Activated T-helper 17 cell treated with anti-CD3 and anti-CD28 coated beads, Interleukin-2, amount 50 U/mL, for 72 hours (primary cell): ENCODE results near the gene MED12. TPM values are rescaled to one million over a fixed set of nuclear protein-coding genes. Genes with fewer than 3 reads are reported as not detected.
A peak's percentile ranks its signal among the peaks of the same experiment; 100 is the strongest.
"Not testable (repeated sequence)": the region's sequence is repeated elsewhere in the genome, so short reads cannot be mapped to it uniquely, and the experiment has no call there.

ENCODE experiments used
- ATAC-seq: fragments of 150-1000 bp; cut with Tn5 transposase; replicated peaks from 2 replicates; pipeline ENCODE4 v1.10.0; 2021; ENCODE audit warnings: mild to moderate bottlenecking, moderate library complexity
- H3K27ac Mint-ChIP-seq: one replicate; pipeline ENCODE4 v1.8.0; 2022; ENCODE audit warnings: mixed read lengths
- H3K27me3 Mint-ChIP-seq: one replicate; pipeline ENCODE4 v1.8.0; 2022; ENCODE audit warnings: mixed read lengths
- H3K36me3 Mint-ChIP-seq: one replicate; pipeline ENCODE4 v1.8.0; 2022; ENCODE audit warnings: low read depth, mild to moderate bottlenecking, mixed read lengths
- H3K4me1 Mint-ChIP-seq: one replicate; pipeline ENCODE4 v1.8.0; 2022; ENCODE audit warnings: mixed read lengths
- H3K4me3 Mint-ChIP-seq: one replicate; pipeline ENCODE4 v1.8.0; 2022; ENCODE audit warnings: mild to moderate bottlenecking, mixed read lengths
- H3K9me3 Mint-ChIP-seq: one replicate; pipeline ENCODE4 v1.8.0; 2022; ENCODE audit warnings: mixed read lengths
- total RNA-seq, 2 donors: library from RNA; stranded (reverse); gene quantifications; one replicate each; pipeline ENCODE4 v1.2.3, GENCODE V29; 2022

The MED12 gene
- total RNA-seq, 2 donors from 2014 or later: 46.2 to 144 TPM

DNA sequence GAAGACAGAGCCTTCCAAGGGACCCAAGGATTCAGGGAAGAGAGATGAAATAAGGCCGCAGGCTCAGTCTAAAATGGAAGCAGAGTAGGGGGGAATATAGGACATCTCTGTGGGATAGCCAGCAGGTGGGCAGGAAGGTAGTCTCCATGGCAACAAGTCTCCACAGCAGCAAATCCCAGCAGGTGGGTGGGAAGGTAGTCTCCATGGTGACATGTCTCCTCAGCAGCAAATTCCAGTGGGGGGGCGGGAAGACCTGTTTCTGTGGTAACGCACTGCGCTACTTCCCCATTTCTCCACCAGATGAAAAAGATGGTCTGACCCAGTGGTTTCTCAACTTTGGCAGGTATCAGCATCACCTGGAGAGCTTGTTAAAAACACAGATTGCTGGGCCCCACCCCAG is 44.6 kb downstream of the MED12 start:
- H3K9me3 Mint-ChIP-seq: no peaks in the 10 kb centered on the region
- H3K36me3 Mint-ChIP-seq: peaks cover 21% of the 10 kb centered on the region
- no peak for ATAC-seq
- H3K27ac Mint-ChIP-seq: no peak overlapping the region
- H3K4me3 Mint-ChIP-seq: no peak overlapping the region
- no peaks in the 10 kb centered on the region for H3K4me1 Mint-ChIP-seq
- H3K27me3 Mint-ChIP-seq: no peaks in the 10 kb centered on the region

DNA sequence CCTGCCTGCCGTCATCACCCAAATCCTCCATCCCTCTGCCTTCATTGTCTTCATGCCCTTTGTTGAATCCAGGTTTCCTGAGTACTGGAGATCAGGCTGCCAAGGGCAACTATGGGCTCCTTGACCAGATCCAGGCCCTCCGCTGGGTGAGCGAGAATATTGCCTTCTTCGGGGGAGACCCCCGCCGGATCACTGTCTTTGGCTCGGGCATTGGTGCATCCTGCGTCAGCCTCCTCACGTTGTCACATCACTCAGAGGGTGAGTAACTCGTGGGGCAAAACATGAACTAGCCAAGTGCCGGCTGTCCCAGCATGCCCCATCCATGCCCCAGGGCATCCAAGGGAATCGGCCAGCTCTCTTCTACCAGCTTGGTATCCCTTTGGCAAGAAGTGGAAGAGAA is 45.7 kb downstream of the MED12 start:
- H3K4me3 Mint-ChIP-seq: no peak overlapping the region
- H3K27me3 Mint-ChIP-seq: no peaks in the 10 kb centered on the region
- peaks cover 13% of the 10 kb centered on the region for H3K36me3 Mint-ChIP-seq
- no peak for ATAC-seq
- no peaks in the 10 kb centered on the region for H3K4me1 Mint-ChIP-seq
- no peak overlapping the region for H3K27ac Mint-ChIP-seq
- H3K9me3 Mint-ChIP-seq: no peaks in the 10 kb centered on the region

DNA sequence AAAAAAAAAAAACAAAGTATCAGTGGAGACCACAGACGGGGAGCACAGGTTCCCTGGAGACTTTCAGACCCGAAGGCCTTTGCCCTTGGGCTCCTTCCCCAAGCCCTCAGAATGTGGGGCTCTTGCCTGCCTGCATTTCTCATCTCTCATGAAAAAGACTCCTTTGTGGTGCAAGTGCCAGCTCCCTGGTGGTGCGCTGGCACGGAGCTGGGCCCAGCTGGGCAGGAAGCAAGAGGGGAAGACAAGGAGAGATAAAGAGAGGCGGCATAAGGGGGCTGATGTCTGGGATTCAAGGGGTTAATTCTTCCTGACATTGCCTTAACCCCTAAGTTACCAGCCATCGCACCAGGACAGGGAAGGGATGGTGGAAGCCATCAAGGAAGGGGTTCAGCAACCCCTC is 48.1 kb downstream of the MED12 start:
- no peak overlapping the region for H3K27ac Mint-ChIP-seq
- ATAC-seq: no peak

DNA sequence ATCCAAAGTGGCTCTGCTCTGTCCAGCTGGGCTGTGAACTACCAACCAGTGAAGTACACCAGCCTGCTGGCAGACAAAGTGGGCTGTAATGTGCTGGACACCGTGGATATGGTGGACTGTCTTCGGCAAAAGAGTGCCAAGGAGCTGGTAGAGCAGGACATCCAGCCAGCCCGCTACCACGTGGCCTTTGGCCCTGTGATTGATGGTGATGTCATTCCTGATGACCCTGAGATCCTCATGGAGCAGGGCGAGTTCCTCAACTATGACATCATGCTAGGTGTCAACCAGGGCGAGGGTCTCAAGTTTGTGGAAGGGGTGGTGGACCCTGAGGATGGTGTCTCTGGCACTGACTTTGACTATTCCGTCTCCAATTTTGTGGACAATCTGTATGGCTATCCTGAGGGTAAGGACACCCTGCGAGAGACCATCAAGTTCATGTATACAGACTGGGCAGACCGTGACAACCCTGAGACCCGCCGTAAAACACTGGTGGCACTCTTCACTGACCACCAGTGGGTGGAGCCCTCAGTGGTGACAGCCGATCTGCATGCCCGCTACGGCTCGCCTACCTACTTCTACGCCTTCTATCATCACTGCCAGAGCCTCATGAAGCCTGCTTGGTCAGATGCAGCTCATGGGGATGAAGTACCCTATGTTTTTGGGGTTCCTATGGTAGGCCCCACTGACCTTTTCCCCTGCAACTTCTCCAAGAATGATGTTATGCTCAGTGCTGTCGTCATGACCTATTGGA is 48.8 kb downstream of the MED12 start:
- no peak for ATAC-seq
- Mint-ChIP-seq H3K27ac (no peak overlapping the region), H3K4me3 (no peak overlapping the region), H3K4me1 (no peaks in the 10 kb centered on the region), H3K36me3 (peaks cover 9% of the 10 kb centered on the region), H3K27me3 (no peaks in the 10 kb centered on the region), H3K9me3 (no peaks in the 10 kb centered on the region)

More for the DNA sequence above, 48.1 kb downstream of the MED12 start:
- no peaks in the 10 kb centered on the region for H3K27me3 Mint-ChIP-seq
- no peaks in the 10 kb centered on the region for H3K9me3 Mint-ChIP-seq
- H3K36me3 Mint-ChIP-seq: peaks cover 9% of the 10 kb centered on the region
- H3K4me3 Mint-ChIP-seq: no peak overlapping the region
- H3K4me1 Mint-ChIP-seq: no peaks in the 10 kb centered on the region

DNA sequence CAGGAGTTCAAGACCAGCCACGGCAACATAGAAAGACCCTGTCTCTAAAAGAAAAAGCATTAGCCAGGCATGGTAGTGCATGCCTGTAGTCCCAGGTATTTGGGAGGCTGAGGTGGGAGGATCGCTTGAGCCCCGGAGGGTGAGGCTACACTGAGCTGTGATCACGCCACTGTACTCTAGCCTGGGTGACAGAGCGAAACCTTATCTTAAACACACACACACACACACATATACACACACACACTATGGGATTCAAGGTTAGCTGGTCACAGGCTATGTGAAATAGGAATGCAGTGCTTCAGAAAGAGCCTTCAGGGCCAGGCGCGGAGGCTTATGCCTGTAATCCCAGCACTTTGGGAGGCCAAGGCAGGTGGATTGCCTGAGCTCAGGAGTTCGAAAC is 49.7 kb downstream of the MED12 start:
- H3K9me3 Mint-ChIP-seq: no peaks in the 10 kb centered on the region
- no peaks in the 10 kb centered on the region for H3K4me1 Mint-ChIP-seq
- H3K27ac Mint-ChIP-seq: no peak overlapping the region
- no peaks in the 10 kb centered on the region for H3K27me3 Mint-ChIP-seq
- no peak overlapping the region for H3K4me3 Mint-ChIP-seq
- peaks cover 9% of the 10 kb centered on the region for H3K36me3 Mint-ChIP-seq
- no peak for ATAC-seq

DNA sequence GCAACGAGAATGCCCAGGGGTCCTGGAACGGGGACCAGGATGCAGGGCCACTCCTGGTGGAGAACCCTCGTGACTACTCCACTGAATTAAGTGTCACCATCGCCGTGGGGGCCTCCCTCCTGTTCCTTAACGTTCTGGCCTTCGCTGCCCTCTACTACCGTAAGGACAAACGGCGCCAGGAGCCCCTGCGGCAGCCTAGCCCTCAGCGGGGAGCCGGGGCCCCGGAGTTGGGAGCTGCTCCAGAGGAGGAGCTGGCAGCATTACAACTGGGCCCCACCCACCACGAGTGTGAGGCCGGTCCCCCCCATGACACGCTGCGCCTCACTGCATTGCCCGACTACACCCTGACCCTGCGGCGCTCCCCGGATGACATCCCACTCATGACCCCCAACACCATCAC is 51.2 kb downstream of the MED12 start:
- no peak for ATAC-seq
- Mint-ChIP-seq H3K9me3 (no peaks in the 10 kb centered on the region), H3K4me1 (no peaks in the 10 kb centered on the region), H3K4me3 (no peak overlapping the region), H3K27me3 (no peaks in the 10 kb centered on the region), H3K27ac (no peak overlapping the region), H3K36me3 (peaks cover 23% of the 10 kb centered on the region)

DNA sequence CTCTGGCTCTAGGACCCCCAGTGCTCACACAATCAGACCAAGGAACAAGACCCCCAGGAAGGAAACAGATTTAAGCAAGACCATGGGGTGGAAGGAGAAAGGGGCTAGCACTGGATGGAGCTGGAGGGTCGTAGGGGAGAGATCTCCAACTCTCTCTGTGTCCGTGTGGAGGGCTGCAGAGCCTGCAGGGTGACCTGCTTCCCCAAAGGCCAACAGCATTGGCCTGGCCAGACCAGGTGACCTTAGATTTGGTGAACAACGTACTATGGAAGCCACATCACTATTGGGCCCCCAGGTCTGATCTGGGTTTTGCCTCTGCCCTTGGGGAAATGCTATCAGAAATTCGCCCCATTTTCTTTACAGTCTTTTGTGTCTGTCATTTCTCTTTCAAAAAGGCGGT is 52.3 kb downstream of the MED12 start:
- ATAC-seq: no peak

DNA sequence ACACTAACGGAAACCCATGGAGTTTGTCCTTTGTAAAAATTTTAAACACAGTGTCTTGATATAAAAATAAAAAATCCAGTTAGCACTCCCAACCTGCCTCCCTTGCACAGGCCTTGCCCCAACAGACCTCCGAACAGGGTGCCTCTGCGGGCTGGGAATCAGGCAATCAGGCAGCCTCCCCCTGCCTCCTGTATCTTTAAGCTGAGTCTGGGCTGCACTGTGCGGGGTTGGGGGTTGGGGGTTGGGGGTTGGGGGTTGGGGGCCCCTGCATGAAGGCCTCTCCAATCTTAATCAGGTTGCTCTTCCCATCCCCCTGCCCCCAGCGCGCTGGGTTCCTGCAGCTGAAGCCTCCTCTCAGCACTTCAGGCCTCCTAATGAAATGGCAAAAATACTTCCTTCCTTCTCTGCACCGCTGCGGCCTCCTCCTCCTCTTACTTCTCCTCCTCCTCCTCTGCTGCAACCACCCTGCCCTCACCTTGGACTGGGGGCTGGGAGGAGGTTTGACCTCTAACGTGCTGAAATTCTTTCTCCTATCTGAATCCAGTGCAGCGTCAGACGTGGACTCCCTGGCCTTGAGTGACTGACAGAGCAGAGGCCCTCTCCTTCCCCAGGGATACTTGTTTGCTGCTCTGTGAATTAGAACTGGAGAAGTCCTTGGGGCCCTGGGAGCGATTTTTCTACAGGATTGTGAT is 52.9 kb downstream of the MED12 start:
- Mint-ChIP-seq H3K27ac (no peak overlapping the region), H3K27me3 (no peaks in the 10 kb centered on the region), H3K36me3 (peaks cover 27% of the 10 kb centered on the region), H3K4me3 (no peak overlapping the region), H3K4me1 (peaks cover 5% of the 10 kb centered on the region), H3K9me3 (no peaks in the 10 kb centered on the region)
- ATAC-seq: no peak

More for the DNA sequence above, 52.3 kb downstream of the MED12 start:
- Mint-ChIP-seq H3K27ac (no peak overlapping the region), H3K27me3 (no peaks in the 10 kb centered on the region), H3K36me3 (peaks cover 27% of the 10 kb centered on the region), H3K4me1 (peaks cover 5% of the 10 kb centered on the region), H3K4me3 (no peak overlapping the region), H3K9me3 (no peaks in the 10 kb centered on the region)

DNA sequence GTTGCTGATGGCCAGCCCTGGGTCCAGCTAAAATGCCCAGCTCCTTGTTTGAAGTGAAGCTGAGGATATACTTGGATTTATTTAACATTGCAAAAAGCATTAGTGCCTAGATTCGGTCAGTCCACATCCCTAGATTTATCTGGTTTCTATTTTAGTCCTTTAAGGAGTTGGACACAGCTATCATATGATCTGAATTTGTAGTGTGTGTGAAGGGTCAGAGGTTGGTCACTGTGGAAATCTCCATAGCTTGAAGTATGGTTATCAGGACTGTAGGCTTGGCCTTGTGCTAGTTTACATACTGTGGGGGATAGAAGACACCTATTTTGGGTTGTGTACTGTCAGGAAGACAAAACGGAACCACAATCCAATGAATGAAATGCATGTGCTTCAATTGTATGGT is 55.0 kb downstream of the MED12 start:
- H3K4me3 Mint-ChIP-seq: no peak overlapping the region
- no peaks in the 10 kb centered on the region for H3K9me3 Mint-ChIP-seq
- H3K27me3 Mint-ChIP-seq: no peaks in the 10 kb centered on the region
- peaks cover 33% of the 10 kb centered on the region for H3K36me3 Mint-ChIP-seq
- no peak for ATAC-seq
- no peak overlapping the region for H3K27ac Mint-ChIP-seq
- peaks cover 5% of the 10 kb centered on the region for H3K4me1 Mint-ChIP-seq

DNA sequence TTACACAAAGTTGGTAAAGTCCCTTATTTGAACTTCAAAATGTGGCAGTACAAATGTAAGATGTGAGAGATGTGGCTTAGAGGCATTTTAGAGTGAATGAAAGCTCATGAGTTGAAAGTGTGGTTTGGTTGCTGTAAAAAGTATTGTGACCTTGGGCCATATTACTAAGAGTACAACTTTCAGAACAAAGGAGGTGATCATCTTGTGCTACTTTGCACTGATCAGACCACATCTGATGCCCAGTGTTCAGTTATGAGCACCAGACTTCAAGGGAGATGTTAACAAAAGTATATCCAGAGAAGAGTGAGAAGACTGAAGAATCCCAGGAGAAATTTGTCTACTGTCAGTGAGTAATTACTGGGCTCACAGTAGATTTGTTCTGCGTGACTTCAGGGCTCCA is 56.4 kb downstream of the MED12 start:
- Mint-ChIP-seq H3K4me1 (peaks cover 5% of the 10 kb centered on the region), H3K27me3 (no peaks in the 10 kb centered on the region), H3K9me3 (no peaks in the 10 kb centered on the region), H3K36me3 (peaks cover 33% of the 10 kb centered on the region), H3K4me3 (no peak overlapping the region), H3K27ac (peak overlapping the region; percentile 46)
- peak; percentile 77 for ATAC-seq

DNA sequence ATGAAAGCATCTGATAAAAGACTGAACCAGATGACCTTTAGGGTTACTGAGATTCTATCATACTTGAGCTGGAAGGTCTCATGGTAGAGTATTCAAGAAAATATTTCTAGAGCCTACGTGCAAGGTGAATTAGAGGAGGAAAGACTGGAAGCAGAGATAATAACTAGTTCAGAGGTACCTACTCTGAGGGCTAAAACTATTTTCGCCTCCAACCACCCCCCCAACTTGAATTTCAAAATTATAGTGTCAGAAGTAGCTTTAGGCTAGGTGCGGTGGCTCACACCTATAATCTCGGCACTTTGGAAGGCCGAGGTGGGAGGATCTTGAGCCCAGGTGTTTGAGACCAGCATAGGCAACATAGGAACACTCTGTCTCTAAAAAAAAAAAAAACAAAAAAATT is 57.1 kb downstream of the MED12 start:
- H3K36me3 Mint-ChIP-seq: peaks cover 33% of the 10 kb centered on the region
- H3K27me3 Mint-ChIP-seq: no peaks in the 10 kb centered on the region
- no peak overlapping the region for H3K27ac Mint-ChIP-seq
- H3K4me1 Mint-ChIP-seq: peaks cover 5% of the 10 kb centered on the region
- ATAC-seq: no peak
- no peaks in the 10 kb centered on the region for H3K9me3 Mint-ChIP-seq
- no peak overlapping the region for H3K4me3 Mint-ChIP-seq

DNA sequence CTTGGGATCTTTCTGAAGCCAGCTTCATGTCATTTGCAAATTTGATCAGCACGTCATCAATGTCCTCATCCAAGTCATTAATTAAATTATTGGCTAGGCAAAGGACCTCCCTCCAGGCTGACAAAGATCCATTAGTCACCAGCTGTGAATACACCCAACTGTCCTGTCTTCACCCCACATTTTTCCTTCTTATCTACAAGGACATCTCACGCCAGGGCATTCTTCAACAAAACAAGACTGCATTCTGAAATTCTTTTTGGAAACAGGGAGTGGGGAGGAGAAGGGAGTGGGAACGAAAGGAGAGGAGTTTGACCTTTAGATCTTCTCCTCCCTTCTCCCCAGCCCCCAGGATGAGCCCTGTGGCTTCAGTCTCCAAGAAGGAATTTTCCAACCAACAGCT is 58.9 kb downstream of the MED12 start:
- H3K4me1 Mint-ChIP-seq: peaks cover 5% of the 10 kb centered on the region
- H3K27me3 Mint-ChIP-seq: no peaks in the 10 kb centered on the region
- ATAC-seq: no peak
- H3K9me3 Mint-ChIP-seq: no peaks in the 10 kb centered on the region
- H3K4me3 Mint-ChIP-seq: no peak overlapping the region
- peaks cover 39% of the 10 kb centered on the region for H3K36me3 Mint-ChIP-seq
- H3K27ac Mint-ChIP-seq: no peak overlapping the region

DNA sequence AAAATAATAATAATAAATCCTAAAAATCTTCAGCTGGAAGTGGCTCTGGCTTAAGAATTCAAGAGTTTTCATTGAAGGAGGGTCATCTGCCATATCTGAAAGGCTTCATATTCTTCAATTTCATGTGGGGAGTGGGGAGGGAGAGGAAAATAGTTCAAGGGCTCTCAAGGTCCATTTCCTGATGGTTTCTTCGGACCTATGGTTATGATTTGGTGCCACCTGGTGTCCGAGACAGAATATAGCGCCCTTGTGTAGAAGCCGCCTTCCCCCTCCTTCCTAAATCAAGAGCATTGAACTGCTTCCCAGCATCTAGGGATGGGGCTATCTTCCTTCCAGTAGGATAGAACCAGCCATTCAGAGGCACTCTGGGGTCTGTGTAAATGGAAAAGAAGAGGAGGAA is 60.5 kb downstream of the MED12 start:
- no peaks in the 10 kb centered on the region for H3K9me3 Mint-ChIP-seq
- no peak overlapping the region for H3K4me3 Mint-ChIP-seq
- no peaks in the 10 kb centered on the region for H3K27me3 Mint-ChIP-seq
- no peak for ATAC-seq
- H3K4me1 Mint-ChIP-seq: peaks cover 5% of the 10 kb centered on the region
- H3K27ac Mint-ChIP-seq: no peak overlapping the region
- H3K36me3 Mint-ChIP-seq: peaks cover 31% of the 10 kb centered on the region

DNA sequence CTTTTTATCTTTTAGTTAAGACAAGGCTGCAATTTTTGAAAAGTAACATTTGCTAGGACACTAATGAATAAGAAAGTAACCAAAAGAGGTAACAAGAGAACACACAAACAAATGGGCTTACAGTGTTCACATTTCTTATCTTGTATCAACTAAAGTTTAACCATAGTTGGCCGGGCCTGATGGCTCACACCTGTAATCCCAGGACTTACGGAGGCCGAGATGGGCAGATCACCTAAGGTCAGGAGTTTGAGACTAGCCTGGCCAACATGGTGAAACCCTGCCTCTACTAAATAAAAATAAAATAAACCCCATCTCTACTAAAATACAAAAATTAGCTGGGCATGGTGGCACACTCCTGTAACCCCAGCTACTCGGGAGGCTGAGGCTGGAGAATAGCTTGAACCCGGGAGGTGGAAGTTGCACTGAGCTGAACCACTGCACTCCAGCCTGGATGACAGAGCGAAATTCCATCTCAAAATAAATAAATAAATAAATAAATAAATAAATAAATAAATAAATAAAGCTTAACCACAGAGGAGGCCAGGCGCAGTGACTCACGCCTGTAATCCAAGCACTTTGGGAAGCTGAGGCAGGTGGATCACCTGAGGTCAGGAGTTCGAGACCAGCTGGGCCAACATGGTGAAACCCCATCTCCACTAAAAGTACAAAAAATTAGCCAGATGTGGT is 62.3 kb downstream of the MED12 start:
- Mint-ChIP-seq H3K36me3 (peaks cover 20% of the 10 kb centered on the region), H3K4me3 (peak overlapping the region; percentile 87)
- not testable (repeated sequence) for ATAC-seq, H3K4me1 Mint-ChIP-seq, H3K9me3 Mint-ChIP-seq, H3K27me3 Mint-ChIP-seq, H3K27ac Mint-ChIP-seq

DNA sequence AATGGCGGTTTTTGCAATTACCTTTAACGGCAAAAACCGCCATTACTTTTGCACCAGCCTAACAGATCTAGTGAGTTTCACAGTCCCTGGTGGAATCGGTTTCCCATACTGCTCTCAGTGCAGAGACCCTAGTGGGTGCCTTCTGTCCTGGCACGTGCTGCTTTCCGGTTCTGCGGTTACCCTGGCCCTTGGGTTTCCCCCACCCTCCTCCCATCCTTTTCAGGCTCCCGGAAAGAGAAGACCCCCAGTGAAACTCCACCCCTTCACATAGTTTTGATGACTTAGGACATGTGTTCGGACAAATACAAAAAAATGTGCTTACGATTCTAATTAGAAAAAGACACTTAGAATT is 63.1 kb downstream of the MED12 start:
- peak; percentile 38 for ATAC-seq
- H3K36me3 Mint-ChIP-seq: peaks cover 20% of the 10 kb centered on the region
- H3K27me3 Mint-ChIP-seq: no peaks in the 10 kb centered on the region
- H3K4me1 Mint-ChIP-seq: no peaks in the 10 kb centered on the region
- H3K4me3 Mint-ChIP-seq: peak overlapping the region; percentile 87
- H3K27ac Mint-ChIP-seq: peak overlapping the region; percentile 93
- H3K9me3 Mint-ChIP-seq: no peaks in the 10 kb centered on the region
